8988T (cell line): ENCODE results near the gene ACTR3.
"Not testable (repeated sequence)": the region's sequence is repeated elsewhere in the genome, so short reads cannot be mapped to it uniquely, and the experiment has no call there.

Experiments used
- DNase-seq: peaks from one replicate; pipeline ENCODE4 v3.0.0; 2011

ACTR3 gene

GRCh38 chr2:113906647-113907046 is 16.8 kb downstream of the ACTR3 start:
- no peak for DNase-seq

DNA sequence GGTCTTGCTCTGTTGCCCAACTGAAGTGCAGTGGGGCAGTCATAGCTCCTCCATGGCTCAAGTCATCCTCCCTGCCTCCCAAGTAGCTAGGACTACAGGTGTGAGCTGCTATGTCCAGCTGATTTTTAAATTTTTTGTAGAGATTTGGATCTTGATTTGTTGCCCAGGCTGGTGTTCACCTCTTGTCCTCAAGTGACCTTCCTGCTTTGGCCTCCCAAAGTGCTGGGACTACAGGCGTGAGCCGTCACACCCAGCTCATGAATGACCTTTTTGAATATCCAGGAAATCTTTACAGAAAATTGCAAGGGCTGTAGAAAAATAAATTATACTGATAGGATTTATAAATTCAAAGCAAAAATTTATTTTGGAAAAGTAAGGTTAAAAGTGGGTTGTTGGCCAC is 17.4 kb downstream of the ACTR3 start:
- no peak for DNase-seq

- DNase-seq, result no peak
Observed at GRCh38 chr2:113910110-113910717, 20.3 kb downstream of the ACTR3 start.

DNA sequence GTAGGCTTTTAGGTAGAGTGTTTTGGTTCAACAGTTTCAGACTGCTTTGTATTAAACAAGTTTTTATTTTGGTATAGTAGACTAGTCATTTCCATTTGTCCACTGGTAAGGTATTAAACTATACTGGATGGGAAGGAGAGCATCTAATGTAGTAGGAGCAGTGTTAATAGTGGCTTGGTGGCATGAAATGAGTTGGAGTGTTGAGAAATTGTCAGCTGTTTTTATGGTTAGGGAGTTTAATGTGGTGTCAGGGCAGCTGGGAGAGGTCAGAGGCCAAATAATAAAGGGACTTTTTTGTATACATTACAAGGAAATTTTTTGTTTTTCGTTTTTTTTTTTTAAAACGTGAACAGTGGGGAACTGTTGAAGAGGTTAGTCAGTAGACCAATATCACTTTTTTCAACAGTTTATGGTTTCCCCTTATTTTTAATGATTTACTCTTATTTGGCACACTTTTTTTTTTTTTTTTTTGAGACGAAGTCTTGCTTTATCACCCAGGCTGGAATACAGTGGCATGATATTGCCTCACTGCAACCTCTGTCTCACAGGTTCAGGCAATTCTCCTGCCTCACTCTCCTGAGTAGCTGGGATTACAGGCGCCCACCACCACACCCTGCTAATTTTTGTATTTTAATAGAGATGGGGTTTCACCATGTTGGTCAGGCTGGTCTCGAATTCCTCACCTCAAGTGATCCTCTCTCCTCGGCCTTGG is 21.2 kb downstream of the ACTR3 start:
- no peak for DNase-seq

DNA sequence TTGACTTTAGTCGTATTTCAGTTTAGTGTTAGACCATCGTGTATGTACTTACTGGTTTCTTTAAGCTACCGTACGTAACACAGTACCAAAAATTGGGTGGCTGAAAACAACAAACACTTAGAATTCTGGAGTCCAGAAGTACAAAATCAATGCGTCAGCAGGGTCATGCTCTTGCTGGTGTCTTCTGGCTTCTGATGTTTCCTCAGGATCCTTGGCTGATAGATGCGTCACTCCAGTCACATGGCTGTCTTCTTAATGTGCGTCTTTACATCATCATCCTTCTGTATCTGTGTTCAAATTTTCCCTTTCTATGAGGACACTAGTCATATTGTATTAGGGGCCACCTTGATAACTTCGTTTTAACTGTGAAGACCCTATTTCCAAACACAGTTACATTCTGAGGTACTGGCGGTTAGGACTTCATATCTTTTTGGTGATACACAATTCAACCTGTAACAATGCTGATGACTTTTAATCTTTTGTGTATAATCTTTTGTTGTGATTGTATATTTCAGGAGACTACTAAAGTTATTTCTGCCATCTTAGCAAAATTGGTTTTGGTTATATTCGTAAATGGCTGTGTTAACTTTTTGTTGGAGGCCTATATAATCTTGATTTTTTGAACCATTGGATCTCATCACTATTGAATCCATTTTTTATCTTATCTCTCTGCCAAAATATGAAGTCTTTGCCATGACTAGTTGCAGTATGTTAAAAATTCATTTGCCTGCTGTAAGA is 25.4 kb downstream of the ACTR3 start:
- DNase-seq, result no peak

DNA sequence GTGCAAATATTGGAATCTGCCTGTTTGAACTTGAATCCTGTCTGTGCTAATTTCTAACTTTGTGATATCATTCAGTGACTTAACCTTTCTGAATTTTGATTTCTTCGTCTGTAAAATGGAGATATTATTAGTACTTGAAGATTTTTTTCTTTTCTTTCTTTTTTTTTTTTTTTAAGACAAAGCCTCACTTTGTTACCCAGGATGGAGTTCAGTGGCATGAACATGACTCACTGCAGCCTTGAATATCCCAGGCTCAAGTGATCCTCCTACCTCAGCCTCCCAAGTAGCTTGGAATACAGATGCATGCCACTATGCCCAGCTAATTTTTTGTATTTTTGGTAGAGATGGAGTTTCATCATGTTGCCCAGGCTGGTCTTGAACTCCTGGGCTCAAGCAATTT is 28.3 kb downstream of the ACTR3 start:
- no peak for DNase-seq

GRCh38 chr2:113920996-113921395 is 31.1 kb downstream of the ACTR3 start:
- DNase-seq, result no peak

DNA sequence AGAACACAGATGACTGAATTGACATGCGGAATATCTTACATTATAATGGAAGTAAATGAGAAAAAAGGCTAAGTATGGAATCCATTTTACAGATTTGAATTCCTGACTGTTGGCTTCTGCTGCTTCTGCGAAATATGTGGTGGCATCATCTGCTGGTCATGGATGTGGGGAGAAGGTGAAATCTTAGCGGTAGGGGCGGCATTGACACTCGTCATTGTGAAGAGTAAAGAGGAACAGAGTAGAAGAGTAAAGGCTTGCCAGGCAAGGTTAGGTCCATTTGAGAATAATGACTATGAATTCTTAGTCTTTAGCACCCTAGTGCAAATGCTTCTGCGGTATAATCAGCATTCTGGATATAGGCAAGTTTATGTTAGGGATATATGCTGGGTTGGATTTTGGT is 32.4 kb downstream of the ACTR3 start:
- DNase-seq, result no peak

- no peak for DNase-seq
Observed at GRCh38 chr2:113922784-113923183, 32.9 kb downstream of the ACTR3 start.

DNA sequence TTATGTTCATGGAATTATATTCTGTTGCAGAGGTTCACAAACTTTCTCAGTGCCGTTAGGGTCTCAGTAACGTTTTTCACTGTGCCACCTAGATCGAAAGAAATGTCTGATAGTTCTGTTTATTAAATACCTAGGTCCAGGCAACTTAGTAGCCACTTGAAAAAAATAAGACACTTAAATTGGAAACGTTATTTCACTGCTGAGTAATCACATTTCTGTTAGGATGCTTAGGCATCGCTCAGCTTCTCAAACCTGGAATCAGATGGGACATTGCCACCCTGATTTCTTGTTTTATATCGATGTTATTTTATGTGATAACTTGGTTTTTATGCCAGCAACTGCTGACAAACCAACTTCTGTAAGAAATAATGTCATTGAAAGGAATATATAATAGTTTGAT is 36.0 kb downstream of the ACTR3 start:
- no peak for DNase-seq

GRCh38 chr2:113926314-113926713 is 36.4 kb downstream of the ACTR3 start:
- DNase-seq, result no peak

DNA sequence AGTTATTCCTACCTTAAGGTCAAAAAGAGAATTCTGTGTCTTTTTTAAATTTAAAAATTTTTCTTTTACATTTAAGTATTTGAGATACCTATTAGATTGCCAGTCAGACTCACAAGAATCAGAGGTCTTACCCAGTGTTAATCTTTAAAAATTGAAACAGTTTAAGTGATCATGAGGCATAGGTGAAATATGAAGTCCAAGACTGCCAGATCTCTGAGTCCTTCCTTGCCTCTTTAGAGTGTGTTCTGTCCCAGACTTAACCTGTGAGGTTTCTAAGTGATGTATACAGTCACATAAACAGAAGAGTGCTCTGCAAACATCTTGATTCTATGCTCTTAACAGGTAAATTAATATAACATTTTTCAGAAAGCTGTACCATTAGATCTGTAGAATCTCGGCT is 40.6 kb downstream of the ACTR3 start:
- DNase-seq, result no peak

DNA sequence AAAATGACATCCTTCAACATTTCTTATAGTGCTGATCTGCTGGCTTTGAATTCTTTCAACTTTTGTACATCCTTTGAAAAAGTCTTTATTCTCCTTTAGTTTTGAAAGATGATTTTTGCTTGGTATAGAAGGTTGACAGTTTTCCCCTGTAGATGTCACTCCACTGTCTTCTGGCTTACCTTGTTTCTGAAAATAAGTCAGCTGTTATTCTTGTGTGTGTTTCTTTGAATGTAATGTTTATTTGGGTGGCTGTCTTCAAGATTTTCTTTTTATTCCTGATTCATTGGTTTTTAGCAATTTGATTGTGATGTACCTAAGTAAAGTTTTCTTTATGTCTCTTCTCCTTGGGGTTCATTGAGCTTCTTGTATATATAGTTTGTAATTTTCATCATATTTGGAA is 47.6 kb downstream of the ACTR3 start:
- no peak for DNase-seq

GRCh38 chr2:113940891-113941290 is 51.0 kb downstream of the ACTR3 start:
- DNase-seq, result no peak

DNA sequence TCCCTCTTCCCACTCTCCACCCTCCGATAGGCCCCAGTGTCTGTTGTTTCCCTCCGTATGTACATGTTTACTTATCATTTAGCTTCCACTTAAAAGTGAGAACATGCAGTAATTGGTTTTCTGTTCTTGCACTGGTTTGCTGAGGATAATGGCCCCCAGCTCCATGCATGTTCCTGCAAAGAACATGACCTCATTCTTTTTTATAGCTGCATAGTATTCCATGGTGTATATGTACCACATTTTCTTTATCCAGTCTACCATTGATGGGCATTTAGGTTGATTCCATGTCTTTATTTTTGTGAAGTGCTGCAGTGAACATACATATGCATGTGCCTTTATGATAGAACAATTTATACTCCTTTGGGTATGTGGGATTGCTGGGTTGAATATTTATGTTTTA is 55.9 kb downstream of the ACTR3 start:
- DNase-seq, result not testable (repeated sequence)

DNA sequence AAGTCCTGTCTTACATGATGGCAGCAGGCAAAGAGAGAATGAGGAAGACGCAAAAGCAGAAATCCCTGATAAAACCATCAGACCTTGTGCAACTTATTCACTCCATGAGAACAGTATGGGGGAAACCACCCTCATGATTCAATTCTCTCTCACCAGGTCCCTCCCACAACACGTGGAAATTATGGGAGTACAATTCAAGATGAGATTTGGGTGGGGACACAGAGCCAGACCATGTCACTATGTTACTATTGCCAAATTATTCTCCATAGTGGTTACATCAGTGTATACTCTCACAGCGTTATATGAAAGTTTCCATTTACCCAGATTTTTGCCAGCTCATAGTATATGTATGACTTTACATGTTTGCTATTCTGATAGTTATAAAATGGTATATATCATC is 61.0 kb downstream of the ACTR3 start:
- DNase-seq, result not testable (repeated sequence)

- no peak for DNase-seq
Observed at GRCh38 chr2:113961000-113961399, 71.1 kb downstream of the ACTR3 start.

DNA sequence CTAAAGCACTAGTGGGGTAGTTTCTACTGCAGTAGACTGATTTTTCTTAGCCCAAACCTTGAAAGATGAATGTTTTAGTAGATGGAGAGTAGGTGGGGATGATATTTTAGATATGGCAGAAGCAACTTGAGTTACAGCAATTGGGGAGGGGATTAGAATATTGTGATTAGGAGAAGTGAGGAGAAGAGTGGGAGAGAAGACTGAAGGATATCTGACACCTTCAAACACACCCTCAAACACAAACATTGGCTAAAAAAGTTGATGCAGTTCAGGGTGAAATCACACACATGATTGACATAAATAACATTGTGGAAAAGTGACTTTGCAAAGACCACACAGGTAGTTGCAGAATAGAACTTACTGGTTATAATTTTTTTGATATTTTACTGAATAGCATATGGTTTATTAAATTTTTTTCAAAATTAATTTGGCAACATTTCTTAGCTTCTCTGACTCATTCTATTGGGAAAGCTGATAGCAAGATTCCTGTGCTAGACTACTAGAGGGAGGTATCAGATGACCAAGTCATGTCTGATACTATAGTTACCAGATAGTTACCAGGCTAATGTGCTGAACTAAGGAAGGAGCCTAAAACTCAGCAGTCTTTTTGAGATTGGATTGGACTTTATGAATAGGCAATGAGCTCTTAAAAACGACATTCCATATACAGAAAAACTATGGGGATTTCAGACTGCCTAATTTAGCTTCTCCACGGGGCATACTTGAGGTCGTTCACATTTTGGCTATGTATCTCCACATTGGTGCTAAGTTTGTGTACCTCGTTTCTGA is 73.0 kb downstream of the ACTR3 start:
- DNase-seq, result no peak

DNA sequence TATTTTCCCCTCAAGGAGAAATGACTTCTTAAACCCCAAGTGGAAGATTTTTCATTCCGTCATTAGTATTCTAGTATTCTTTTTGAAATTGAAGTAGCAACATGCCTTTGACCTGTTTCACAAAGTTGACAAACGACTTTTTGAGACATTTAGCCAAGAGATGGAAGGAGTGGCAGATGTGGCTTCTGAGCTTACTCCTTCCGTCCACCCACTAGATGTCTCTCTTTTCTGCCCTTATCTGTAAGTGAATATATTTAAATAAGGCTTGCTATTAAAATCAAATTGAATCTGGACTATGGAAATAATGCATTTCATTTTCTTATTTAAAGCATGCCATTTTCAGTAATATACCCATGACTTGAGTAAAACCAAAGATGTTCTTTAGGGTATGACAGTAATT is 74.1 kb downstream of the ACTR3 start:
- DNase-seq, result no peak

DNA sequence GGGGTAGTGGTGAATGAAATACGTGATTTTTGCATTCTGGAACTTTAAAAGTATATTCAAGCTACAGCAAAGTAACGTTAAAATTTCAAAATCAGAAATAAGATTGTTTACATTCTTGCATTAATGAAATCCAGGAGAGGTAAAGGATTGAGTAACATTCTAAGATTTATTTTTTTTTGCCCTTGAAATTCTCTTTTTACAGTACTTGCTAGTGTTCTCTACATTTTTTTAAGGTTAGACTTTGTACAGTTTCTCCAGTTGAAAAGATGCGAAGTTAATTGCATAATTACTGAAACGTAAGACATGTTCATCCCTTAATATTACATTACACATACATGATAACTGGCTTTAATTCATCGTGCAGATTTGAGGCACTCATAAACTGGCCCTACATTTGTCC is 74.5 kb downstream of the ACTR3 start:
- no peak for DNase-seq

GRCh38 chr2:113965228-113965627 is 75.3 kb downstream of the ACTR3 start:
- DNase-seq, result no peak

GRCh38 chr2:113965644-113966043 is 75.8 kb downstream of the ACTR3 start:
- no peak for DNase-seq

DNA sequence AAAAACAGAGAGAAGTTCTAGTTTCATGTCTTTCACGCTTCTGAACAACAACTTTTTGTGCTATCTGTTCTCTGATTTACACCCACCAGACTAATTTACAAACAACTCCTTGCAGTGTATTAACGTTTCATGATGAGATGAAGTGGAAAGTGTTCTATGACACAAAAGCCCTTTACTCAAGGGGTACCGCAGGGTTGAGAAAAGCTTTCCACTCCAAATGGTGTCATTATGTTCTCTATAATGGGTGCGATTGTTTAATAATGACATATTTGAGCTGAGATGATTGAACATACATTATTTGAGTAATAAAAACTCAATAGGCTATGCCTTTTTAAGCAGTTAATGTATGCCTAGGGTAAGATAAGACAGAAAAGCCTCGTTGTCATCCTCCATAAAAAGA is 76.3 kb downstream of the ACTR3 start:
- DNase-seq, result no peak

GRCh38 chr2:113966832-113967231 is 76.9 kb downstream of the ACTR3 start:
- no peak for DNase-seq
